Erythroblast (primary cell): ENCODE measurements around the gene PKMYT1.
A peak's percentile ranks its signal among the peaks of the same experiment; 100 is the strongest.

Source experiments
- DNase-seq, 2 experiments: peaks; one replicate each; lab custom pipeline; 2025; lab: John Stamatoyannopoulos, UW
- GATA1 ChIP-seq: IDR thresholded peaks from 2 replicates; pipeline ENCODE4 v1.6.1; 2011; ENCODE audit warnings: low read depth, mild to moderate bottlenecking, control low read depth, low read length, moderate library complexity
- POLR2A ChIP-seq: IDR thresholded peaks from 2 replicates; pipeline ENCODE4 v1.6.1; 2011; ENCODE audit warnings: mild to moderate bottlenecking, low read length

Gene PKMYT1

GRCh38 chr16:2996298-2996697, 16.1 kb upstream of the PKMYT1 start:
- DNase-seq = no peak
- TF ChIP-seq GATA1 (no peak), POLR2A (no peak)

GRCh38 chr16:2992383-2993081, 12.3 kb upstream of the PKMYT1 start:
- DNase-seq = no peak
- TF ChIP-seq POLR2A (no peak), GATA1 (no peak)

GRCh38 chr16:2991566-2992261, 11.5 kb upstream of the PKMYT1 start:
- TF ChIP-seq POLR2A = no peak
- no peak for TF ChIP-seq GATA1
- no peak for DNase-seq

- no peak for DNase-seq
- TF ChIP-seq POLR2A (no peak), GATA1 (no peak)
These were observed 10.6 kb upstream of the PKMYT1 start for GRCh38 chr16:2990891-2991290.

GRCh38 chr16:2988590-2989099, 8.4 kb upstream of the PKMYT1 start:
- no peak for DNase-seq
- TF ChIP-seq POLR2A = no peak
- TF ChIP-seq GATA1 = no peak

- peak; percentile 22 to 29 for DNase-seq
- TF ChIP-seq POLR2A (no peak), GATA1 (no peak)
These were observed 7.6 kb upstream of the PKMYT1 start for GRCh38 chr16:2987833-2988232.

GRCh38 chr16:2987286-2987685, 7.0 kb upstream of the PKMYT1 start:
- TF ChIP-seq GATA1 = no peak

GRCh38 chr16:2986623-2987188, 6.5 kb upstream of the PKMYT1 start:
- no peak for TF ChIP-seq GATA1
- no peak for TF ChIP-seq POLR2A
- no peak for DNase-seq

More at GRCh38 chr16:2987286-2987685, 7.0 kb upstream of the PKMYT1 start:
- DNase-seq = no peak

- TF ChIP-seq GATA1 (no peak), POLR2A (no peak)
- DNase-seq = no peak
These were observed 5.7 kb upstream of the PKMYT1 start for GRCh38 chr16:2985893-2986355.

- TF ChIP-seq POLR2A (no peak), GATA1 (no peak)
- no peak for DNase-seq
These were observed 5.2 kb upstream of the PKMYT1 start for GRCh38 chr16:2985462-2985861.

GRCh38 chr16:2983706-2984136, 3.5 kb upstream of the PKMYT1 start:
- no peak for TF ChIP-seq POLR2A
- peak; percentile 77 to 86 for DNase-seq

GRCh38 chr16:2982402-2982801, 2.2 kb upstream of the PKMYT1 start:
- TF ChIP-seq POLR2A (no peak), GATA1 (no peak)
- DNase-seq = no peak

GRCh38 chr16:2981899-2982250, 1.6 kb upstream of the PKMYT1 start:
- TF ChIP-seq POLR2A (no peak), GATA1 (no peak)
- no peak for DNase-seq
